Neuronal stem cell (in vitro differentiated cells): Measurements from ENCODE around the gene PCGF5.

ENCODE experiments used
- DNase-seq: peaks from one replicate; pipeline ENCODE4 v3.0.0-alpha.2; 2013; ENCODE audit warnings: low spot score
- H2AFZ ChIP-seq: one replicate; pipeline ENCODE4 v1.6.1; 2013; ENCODE audit warnings: mild to moderate bottlenecking, low read length, inconsistent platforms
- H2AK5ac ChIP-seq: 2 replicates; pipeline ENCODE4 v1.6.1; 2013; ENCODE audit warnings: low read depth, mild to moderate bottlenecking, inconsistent platforms, low read length, moderate library complexity, mixed read lengths
- H2BK120ac ChIP-seq: 2 replicates; pipeline ENCODE4 v1.6.1; 2013; ENCODE audit warnings: low read depth, mild to moderate bottlenecking, inconsistent platforms, low read length, moderate library complexity, mixed read lengths
- H2BK12ac ChIP-seq: one replicate; pipeline ENCODE4 v1.6.1; 2013; ENCODE audit warnings: low read length, inconsistent platforms
- H2BK15ac ChIP-seq: 2 replicates; pipeline ENCODE4 v1.6.1; 2013; ENCODE audit warnings: mild to moderate bottlenecking, low read length, inconsistent platforms, mixed read lengths
- H2BK5ac ChIP-seq: one replicate; pipeline ENCODE4 v1.6.1; 2013; ENCODE audit warnings: inconsistent platforms, mild to moderate bottlenecking, low read length, moderate library complexity
- H3K14ac ChIP-seq: one replicate; pipeline ENCODE4 v1.6.1; 2013; ENCODE audit warnings: low read length, inconsistent platforms
- H3K18ac ChIP-seq: 2 replicates; pipeline ENCODE4 v1.6.1; 2013; ENCODE audit warnings: low read length, inconsistent platforms
- H3K23ac ChIP-seq: 2 replicates; pipeline ENCODE4 v1.6.1; 2013; ENCODE audit warnings: low read depth, mild to moderate bottlenecking, mixed read lengths, low read length, inconsistent platforms; ENCODE audit not compliant: poor library complexity
- H3K27ac ChIP-seq: replicated peaks from 3 replicates; pipeline ENCODE4 v1.5.1; 2013; ENCODE audit warnings: low read length, inconsistent platforms
- H3K27me3 ChIP-seq, 3 experiments: 2 replicates each; pipeline ENCODE4 v1.6.1; 2013; ENCODE audit warnings: low read length in 3 of 3, mild to moderate bottlenecking in 2 of 3, inconsistent platforms in 1 of 3, low read depth in 1 of 3, mixed read lengths in 1 of 3, moderate library complexity in 1 of 3; ENCODE audit not compliant: control insufficient read depth in 3 of 3, insufficient read depth in 3 of 3
- H3K36me3 ChIP-seq, 2 donors: replicated peaks in 1 of 2; 2 replicates each; pipeline ENCODE4 v1.6.1; 2013; ENCODE audit warnings: low read length in 2 of 2; ENCODE audit not compliant: control insufficient read depth in 2 of 2, insufficient read depth in 2 of 2
- H3K4ac ChIP-seq: 2 replicates; pipeline ENCODE4 v1.6.1; 2013; ENCODE audit warnings: inconsistent platforms, mild to moderate bottlenecking, low read length, moderate library complexity
- H3K4me1 ChIP-seq, 2 donors: 1 replicate in 1 of 2; 2 replicates in 1 of 2; pipeline ENCODE4 v1.6.1; 2013; ENCODE audit warnings: low read length in 2 of 2, low read depth in 1 of 2; ENCODE audit not compliant: control insufficient read depth in 2 of 2, insufficient read depth in 1 of 2
- H3K4me2 ChIP-seq: one replicate; pipeline ENCODE4 v1.6.1; 2013; ENCODE audit warnings: mild to moderate bottlenecking, low read length, inconsistent platforms; ENCODE audit not compliant: insufficient read depth, poor library complexity, severe bottlenecking
- H3K4me3 ChIP-seq, 2 donors: 2 replicates each; pipeline ENCODE4 v1.5.1; 2013; ENCODE audit warnings: low read length in 2 of 2, mild to moderate bottlenecking in 2 of 2, inconsistent platforms in 1 of 2, moderate library complexity in 1 of 2
- H3K79me1 ChIP-seq: one replicate; pipeline ENCODE4 v1.6.1; 2013; ENCODE audit warnings: low read depth, mild to moderate bottlenecking, inconsistent platforms, low read length, moderate library complexity
- H3K9ac ChIP-seq: one replicate; pipeline ENCODE4 v1.6.1; 2013; ENCODE audit warnings: mild to moderate bottlenecking, low read depth, low read length, inconsistent platforms; ENCODE audit not compliant: poor library complexity
- H3K9me3 ChIP-seq, 2 donors: replicated peaks in 1 of 2; 2 replicates each; pipeline versions ENCODE3 to v1.6.1; 2013; ENCODE audit warnings: low read length in 2 of 2, mild to moderate bottlenecking in 2 of 2, inconsistent platforms in 1 of 2, low read depth in 1 of 2, mixed read lengths in 1 of 2, moderate library complexity in 1 of 2; ENCODE audit not compliant: control insufficient read depth in 2 of 2, insufficient read depth in 1 of 2
- H4K8ac ChIP-seq: one replicate; pipeline ENCODE4 v1.6.1; 2013; ENCODE audit warnings: low read depth, mild to moderate bottlenecking, inconsistent platforms, low read length, moderate library complexity
- H4K91ac ChIP-seq: one replicate; pipeline ENCODE4 v1.6.1; 2013; ENCODE audit warnings: low read length, low read depth, mild to moderate bottlenecking, inconsistent platforms; ENCODE audit not compliant: poor library complexity
- WGBS, 2 donors: extraction: QIAGEN DNeasy Blood & Tissue Kit; methylation state at CpG; one replicate each; pipeline ENCODE4 v1.1.7; 2013; ENCODE audit warnings: missing lambda C conversion rate in 2 of 2, mixed read lengths in 1 of 2; ENCODE audit not compliant: insufficient read length in 2 of 2, insufficient replicate concordance in 1 of 2; ENCODE audit errors: extremely low coverage in 2 of 2; 5-methylcytosine and 5-hydroxymethylcytosine counted together

The PCGF5 gene

DNA sequence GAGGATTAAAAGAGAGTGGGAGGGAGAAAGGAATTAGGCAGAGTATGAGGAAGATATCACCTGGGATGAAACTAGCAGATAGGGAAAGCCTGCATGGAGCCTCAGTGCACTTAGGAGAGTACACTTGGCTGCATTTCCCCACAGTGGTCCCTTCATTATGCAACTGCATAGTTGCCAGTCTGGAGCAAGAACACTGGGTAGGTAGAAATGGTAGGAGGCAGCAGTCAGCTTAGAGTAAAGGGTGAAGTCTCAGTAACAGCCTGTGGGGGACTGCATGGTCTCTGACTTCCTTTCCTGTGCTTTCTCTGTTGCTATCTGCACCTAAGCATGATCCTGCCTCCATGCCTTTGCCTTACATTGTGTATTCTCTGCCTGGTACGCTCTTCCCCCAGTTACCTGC, 14.0 kb upstream of the PCGF5 start:
- Histone ChIP-seq H2BK120ac (no peak overlapping the region), H3K4me3 (no peak overlapping the region), H2BK5ac (no peak overlapping the region), H2AK5ac (no peak overlapping the region), H3K4me2 (no peak overlapping the region), H2AFZ (no peak overlapping the region), H3K27ac (no peak overlapping the region), H3K27me3 (no peaks in the 10 kb centered on the region), H3K4ac (no peak overlapping the region), H4K8ac (no peak overlapping the region), H3K18ac (no peak overlapping the region), H2BK12ac (no peak overlapping the region), H3K36me3 (no peaks in the 10 kb centered on the region), H3K23ac (no peak overlapping the region), H2BK15ac (no peak overlapping the region), H3K4me1 (peaks cover 0 to 13% of the 10 kb centered on the region in 2 donors), H3K14ac (no peak overlapping the region), H3K79me1 (no peaks in the 10 kb centered on the region), H3K9me3 (no peaks in the 10 kb centered on the region), H3K9ac (no peak overlapping the region), H4K91ac (no peak overlapping the region)
- no peak for DNase-seq
- WGBS, 2 donors, result no CpG with 5 or more reads among the region's 1 CpG

DNA sequence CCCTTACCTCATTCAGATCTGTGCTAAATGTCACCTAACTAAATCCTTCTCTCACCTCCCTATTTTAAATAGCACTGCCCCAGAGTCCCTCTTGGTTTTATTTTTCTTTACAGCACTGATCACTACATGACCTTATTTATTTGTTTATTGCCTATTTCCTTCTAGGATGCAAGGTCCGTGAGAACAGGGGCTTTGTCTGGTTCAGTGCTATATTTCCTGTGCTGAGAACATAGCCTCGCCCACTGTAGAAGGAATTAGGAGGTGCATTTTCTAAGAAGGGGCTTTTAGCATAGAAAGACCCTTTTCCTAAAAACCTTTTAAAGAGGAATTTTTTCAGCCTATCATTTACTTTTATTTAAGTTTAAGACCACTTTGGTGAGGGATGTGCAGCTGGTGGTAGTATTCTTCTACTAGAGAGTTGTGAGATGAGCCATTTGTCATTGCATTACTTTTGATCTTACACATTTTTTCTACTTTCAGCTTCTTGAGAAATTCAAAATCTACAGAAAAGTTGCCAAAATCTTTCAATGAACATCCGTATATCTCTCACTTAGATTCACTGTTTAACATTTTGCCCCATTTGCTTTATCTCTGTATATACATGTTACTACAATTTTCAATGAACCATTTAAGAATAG, 13.5 kb upstream of the PCGF5 start:
- Histone ChIP-seq H3K4me2 (no peak overlapping the region), H2BK15ac (no peak overlapping the region), H2AFZ (no peak overlapping the region), H2AK5ac (no peak overlapping the region), H3K79me1 (no peaks in the 10 kb centered on the region), H3K14ac (no peak overlapping the region), H3K4me1 (peaks cover 0 to 13% of the 10 kb centered on the region in 2 donors), H2BK120ac (no peak overlapping the region), H3K4ac (no peak overlapping the region), H3K36me3 (no peaks in the 10 kb centered on the region), H4K91ac (no peak overlapping the region), H3K18ac (no peak overlapping the region), H2BK12ac (no peak overlapping the region), H3K27me3 (no peaks in the 10 kb centered on the region), H4K8ac (no peak overlapping the region), H3K9me3 (no peaks in the 10 kb centered on the region), H3K4me3 (no peak overlapping the region), H3K23ac (no peak overlapping the region), H3K27ac (no peak overlapping the region), H3K9ac (no peak overlapping the region), H2BK5ac (no peak overlapping the region)
- no peak for DNase-seq
- no CpG with 5 or more reads among the region's 3 CpGs for WGBS, 2 donors

DNA sequence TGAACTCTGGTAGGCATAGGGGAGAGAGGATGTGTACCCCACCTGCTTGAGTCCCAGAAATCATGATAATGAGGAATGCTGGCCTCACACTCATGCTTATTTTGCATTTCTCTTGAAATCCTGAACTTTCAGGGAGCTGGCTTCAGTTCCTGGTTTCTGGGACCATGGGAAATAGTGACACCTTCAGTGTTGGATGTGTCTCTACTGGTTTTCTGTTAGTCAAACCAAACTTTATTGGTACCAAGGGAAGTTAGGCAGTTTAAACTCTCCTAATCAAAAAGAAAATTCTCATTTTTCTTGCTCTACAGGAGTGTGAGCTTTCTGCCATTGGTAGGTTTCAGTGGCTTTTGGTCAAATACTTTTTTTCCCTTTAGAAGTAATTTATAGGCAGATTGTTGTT, 11.8 kb upstream of the PCGF5 start:
- Histone ChIP-seq H3K4ac (no peak overlapping the region), H3K4me1 (peaks cover 0 to 13% of the 10 kb centered on the region in 2 donors), H2BK5ac (no peak overlapping the region), H2AK5ac (no peak overlapping the region), H3K79me1 (no peaks in the 10 kb centered on the region), H4K91ac (no peak overlapping the region), H2BK12ac (no peak overlapping the region), H3K9me3 (no peaks in the 10 kb centered on the region), H3K27me3 (no peaks in the 10 kb centered on the region), H3K23ac (no peak overlapping the region), H3K36me3 (no peaks in the 10 kb centered on the region), H3K9ac (no peak overlapping the region), H2BK15ac (no peak overlapping the region), H4K8ac (no peak overlapping the region), H3K18ac (no peak overlapping the region), H3K4me3 (no peak overlapping the region), H3K4me2 (no peak overlapping the region), H3K14ac (no peak overlapping the region), H2BK120ac (no peak overlapping the region), H3K27ac (no peak overlapping the region), H2AFZ (no peak overlapping the region)
- no peak for DNase-seq

- no peaks in the 10 kb centered on the region for H3K79me1 ChIP-seq
- no peak for DNase-seq
- no peak overlapping the region for H3K4me3 ChIP-seq
- no peak overlapping the region for H3K18ac ChIP-seq
- H2AFZ ChIP-seq, result no peak overlapping the region
- H2BK120ac ChIP-seq, result no peak overlapping the region
- H3K4me1 ChIP-seq, result peaks cover 0 to 6% of the 10 kb centered on the region in 2 donors
- H3K27me3 ChIP-seq, result no peaks in the 10 kb centered on the region
- no peak overlapping the region for H3K4me2 ChIP-seq
- no peak overlapping the region for H3K23ac ChIP-seq
- H3K9ac ChIP-seq, result no peak overlapping the region
- H3K4ac ChIP-seq, result no peak overlapping the region
- no CpG with 5 or more reads among the region's 3 CpGs for WGBS, 2 donors
- H3K27ac ChIP-seq, result no peak overlapping the region
- H2AK5ac ChIP-seq, result no peak overlapping the region
- H4K8ac ChIP-seq, result no peak overlapping the region
- no peak overlapping the region for H4K91ac ChIP-seq
- H3K9me3 ChIP-seq, result no peaks in the 10 kb centered on the region
- no peak overlapping the region for H2BK5ac ChIP-seq
- no peak overlapping the region for H2BK15ac ChIP-seq
- no peak overlapping the region for H2BK12ac ChIP-seq
- H3K14ac ChIP-seq, result no peak overlapping the region
- no peaks in the 10 kb centered on the region for H3K36me3 ChIP-seq
These were observed 10.4 kb upstream of the PCGF5 start for GRCh38 chr10:91210014-91210413.
